Esophagus mucosa (tissue), 1 donor: ENCODE measurements around the gene SLC25A25. TPM values are rescaled to one million over a fixed set of nuclear protein-coding genes. Genes with fewer than 3 reads are reported as not detected.
"Not testable (repeated sequence)": the region's sequence is repeated elsewhere in the genome, so short reads cannot be mapped to it uniquely, and the experiment has no call there.

ENCODE experiments used
- ATAC-seq: fragments of 200-7000 bp; cut with Tn5 transposase; one replicate; pipeline ENCODE4 v1.9.1; 2020
- total RNA-seq: library from RNA; stranded (reverse); gene quantifications from one replicate; pipeline ENCODE4 v1.2.4, GENCODE V29; 2023
- donor health status: DM: yes; HTN: yes; CAD: no.

Gene SLC25A25
- total RNA-seq, 1 donor from 2014 or later: 15.2 TPM

DNA sequence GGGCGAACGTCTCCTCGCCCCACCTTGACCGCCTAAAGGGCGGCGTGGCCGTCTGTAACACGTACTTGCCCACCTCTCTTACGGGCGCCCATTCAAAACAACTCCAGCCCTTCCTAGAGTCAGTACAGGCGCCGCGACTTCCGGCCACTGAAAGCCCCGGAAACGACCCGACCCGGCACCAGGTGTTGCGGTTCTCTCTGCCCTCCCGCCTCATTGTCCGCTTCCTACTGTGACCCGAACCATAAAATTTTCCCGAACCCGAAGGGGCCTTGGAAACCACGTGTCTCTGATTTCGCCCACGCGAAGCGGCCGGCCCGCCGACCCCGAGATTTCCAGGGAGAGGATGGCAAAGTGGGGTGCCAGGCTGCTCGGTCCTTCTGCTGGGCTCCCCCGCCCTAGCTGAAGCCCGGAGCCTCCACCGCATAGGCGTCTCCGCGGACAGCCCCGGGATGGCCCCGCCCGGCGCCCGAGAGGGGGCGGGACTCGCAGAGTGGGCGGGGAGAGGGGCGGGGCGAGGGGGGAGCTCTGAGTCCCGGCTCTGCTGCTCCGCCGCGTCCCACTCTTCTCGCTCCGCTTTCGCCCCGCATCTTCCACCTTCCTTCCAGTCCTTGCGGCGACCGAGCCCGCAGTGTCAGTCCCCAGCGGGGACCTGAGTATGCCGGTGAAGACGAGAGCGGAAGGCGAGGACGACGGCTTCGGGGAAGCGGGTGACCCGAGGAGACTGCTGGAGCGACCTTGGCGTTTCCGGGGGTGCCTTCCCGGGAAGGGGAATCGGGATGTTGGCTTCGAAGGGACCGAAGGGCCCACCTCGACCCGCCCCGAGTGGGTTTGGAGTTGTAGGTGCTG lies 60.2 kb downstream of the SLC25A25 start:
- ATAC-seq: peak; percentile 88

DNA sequence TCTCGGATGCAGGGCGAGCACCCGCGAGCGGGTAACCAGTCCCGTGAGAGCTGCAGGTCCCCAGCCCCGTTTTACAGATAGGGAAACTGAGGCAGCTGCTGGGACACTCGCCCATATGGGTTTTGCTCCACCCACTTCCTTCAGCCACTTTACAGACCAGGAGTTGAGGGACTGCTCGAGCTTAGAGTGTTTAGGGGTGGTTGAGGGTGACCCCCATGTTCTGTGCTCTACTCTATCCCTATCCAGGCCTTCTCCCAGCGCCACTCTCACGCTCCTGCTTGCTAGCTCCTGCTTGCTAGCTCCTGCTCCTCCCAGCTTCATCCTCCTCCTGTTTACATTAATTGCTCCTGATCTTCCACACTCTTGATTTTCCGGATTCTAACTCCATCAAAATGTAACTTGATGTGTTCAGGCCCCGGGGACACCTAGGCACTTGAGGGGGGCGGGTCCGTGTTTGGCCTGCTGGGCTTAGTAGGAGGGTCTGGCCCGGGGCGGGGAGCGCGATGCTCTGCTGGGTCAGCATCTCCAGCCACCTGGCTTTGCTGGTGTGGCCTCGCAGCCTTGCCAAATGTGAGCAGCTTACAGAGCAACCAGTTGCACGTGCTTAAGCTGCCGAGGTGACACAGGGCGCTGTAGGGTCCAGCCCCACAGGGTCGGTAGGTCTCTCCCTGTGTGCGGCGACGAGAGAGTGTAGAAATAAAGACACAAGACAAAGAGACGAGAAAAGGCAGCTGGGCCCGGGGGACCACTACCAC lies 61.0 kb downstream of the SLC25A25 start:
- ATAC-seq: no peak

DNA sequence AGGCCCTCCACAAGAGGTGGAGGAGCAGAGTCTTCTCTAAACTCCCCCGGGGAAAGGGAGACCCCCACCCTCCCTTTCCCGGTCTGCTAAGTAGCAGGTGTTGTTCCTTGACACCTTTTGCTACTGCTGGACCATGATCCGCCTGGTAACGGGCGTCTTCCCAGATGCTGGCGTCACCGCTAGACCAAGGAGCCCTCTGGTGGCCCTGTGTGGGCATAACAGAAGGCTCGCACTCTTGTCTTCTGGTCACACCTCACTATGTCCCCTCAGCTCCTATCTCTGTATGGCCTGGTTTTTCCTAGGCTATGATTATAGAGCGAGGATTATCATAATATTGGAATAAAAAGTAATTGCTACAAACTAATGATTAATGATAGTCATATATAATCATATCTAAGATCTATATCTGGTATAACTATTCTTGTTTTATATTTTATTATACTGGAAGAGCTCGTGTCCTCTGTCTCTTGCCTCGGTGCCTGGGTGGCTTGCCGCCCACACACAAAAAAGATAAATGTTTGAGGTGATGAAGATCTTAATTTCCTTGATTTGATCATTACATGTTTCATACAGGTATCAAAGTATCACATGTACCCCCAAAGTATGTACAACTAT lies 62.1 kb downstream of the SLC25A25 start:
- not testable (repeated sequence) for ATAC-seq

DNA sequence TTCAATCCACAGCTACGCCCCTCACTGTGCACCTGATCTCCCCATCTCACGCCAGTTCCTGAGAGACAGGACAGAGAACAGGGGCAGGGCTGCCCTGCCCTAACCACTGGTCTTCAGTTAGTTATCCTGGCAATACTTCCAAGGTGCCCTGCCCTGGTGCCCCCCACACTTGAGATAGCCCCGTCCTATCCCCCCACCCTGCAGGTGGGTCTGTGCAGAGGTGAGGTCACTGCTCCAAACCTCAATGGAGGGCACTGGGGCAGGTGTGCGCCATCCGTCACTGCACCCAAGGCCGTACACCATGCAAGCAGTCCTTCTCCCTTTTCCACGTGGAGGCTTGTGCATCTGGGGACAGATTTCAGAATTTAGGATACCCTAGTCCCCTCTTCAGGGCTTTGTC lies 62.6 kb downstream of the SLC25A25 start:
- ATAC-seq: not testable (repeated sequence)

DNA sequence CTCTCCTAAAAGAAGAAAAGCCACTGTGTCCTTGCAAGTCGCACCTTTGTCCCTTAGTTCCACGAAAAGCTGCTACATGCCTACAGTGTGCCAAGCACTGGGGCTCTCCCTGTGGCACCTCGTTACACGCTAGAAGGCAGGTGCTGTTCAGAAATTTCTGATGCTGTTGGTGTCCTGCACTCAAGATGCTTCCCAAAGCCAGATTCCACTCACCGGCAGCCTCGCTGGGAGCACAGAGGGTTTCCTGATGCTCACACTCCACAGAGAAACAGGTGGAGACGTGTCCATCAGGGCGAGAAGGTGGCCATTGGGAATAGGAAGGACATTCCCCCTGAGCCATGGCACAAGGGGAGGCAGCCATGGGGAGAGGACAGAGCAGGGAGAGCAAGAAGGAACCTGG lies 63.3 kb downstream of the SLC25A25 start:
- ATAC-seq: not testable (repeated sequence)

DNA sequence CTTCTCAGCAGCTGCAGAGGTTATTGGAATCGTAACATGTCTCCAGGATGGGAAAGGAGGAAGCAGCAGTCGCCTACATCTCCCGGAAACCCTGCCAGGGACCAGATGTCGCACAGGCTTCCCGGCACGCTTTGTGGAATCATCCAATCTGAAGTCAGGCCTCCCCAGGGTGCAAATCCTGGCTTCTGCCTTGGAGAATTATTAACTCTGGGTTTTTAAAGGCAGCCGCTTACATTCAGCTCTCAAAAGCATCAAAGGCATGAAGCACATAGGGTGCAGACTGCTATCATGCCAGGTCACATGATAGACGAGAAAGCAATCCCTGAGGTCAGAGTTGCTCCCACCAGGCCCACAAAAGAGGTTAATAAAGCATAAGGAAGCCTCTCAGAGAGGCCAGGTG lies 64.1 kb downstream of the SLC25A25 start:
- ATAC-seq: not testable (repeated sequence)

DNA sequence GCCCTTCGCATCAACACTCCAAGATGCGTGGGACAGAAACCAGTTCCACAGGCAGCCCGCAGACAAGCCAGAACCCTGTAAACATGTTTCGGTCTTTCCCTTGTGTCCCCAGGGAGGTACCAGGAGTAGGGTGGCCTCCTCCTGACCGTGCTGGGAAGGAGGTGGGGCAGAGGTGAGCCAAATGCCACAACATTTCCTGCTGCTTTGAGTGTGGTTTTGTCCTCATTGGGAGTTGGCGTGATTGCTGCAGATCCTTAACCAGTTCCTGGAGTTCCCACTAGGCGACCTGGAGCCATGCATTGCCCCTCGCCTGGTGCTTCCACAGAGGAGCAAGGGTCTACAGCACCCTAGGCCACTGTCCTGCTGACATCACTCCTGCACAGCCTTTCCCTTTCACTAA lies 67.5 kb downstream of the SLC25A25 start:
- ATAC-seq: peak; percentile 61

DNA sequence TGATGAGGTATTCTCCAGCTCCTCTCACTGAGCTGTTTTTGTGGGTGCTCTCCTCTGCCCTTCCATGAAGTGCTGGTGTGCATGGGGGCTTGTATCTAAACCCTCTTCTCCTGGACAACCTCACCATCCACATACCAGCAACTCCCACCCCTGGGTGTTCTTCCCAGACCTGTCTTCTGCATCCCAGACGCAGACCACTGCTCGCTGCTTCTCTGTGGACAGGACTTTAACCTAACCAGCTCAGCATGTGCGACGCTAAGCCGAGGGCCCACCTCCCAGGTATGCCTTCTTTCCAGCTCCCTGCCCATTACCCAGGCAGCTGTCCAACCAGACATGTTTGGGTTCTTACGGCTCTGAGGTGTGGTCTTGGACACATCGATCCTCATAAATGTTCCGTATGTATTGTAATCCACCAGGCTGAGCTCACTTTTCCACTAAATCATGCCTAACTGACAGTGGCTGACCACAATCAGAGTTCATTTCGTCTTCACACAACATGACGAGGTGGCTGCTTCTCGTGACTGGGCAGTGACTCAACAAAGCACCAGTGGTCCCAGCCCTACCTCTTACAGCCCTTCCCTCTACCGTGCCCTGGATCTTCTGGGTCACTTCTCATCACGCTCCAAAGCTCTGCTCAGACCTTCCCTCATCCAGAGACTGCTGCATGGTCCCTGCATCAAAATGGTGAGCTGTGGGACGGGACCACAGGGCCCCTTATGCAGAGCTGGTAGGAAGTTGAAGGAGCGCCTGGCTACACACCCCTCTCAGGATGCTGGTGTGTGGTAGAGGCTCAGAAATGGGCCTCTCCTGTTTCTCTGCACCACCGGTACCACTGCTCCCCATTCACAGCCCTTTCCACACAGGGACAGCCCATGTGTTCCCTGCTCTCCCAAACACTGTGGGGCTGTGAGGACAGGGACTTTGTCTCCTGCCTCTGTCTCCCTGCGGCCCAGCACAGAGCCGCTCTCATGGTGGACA lies 69.1 kb downstream of the SLC25A25 start:
- peak; percentile 40 for ATAC-seq

DNA sequence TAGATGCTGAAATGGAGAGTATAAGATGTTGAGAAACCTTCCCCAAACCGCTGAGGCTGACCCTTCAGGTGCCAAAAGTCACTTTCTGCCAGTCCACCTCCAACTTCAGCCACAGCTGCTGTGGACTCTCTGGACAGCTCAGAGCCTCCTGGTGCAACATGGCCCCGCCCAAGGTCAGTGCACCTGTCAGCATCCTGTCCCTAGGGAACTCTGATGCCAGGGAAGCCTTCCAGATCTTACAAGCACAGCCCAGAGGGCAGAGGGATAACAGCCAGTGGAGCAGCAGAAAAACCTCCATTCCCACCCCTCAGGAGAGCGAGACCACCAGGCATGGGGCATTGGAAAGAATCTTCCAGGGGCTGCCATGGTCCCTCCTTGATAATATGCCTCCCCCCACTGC lies 70.0 kb downstream of the SLC25A25 start:
- no peak for ATAC-seq

DNA sequence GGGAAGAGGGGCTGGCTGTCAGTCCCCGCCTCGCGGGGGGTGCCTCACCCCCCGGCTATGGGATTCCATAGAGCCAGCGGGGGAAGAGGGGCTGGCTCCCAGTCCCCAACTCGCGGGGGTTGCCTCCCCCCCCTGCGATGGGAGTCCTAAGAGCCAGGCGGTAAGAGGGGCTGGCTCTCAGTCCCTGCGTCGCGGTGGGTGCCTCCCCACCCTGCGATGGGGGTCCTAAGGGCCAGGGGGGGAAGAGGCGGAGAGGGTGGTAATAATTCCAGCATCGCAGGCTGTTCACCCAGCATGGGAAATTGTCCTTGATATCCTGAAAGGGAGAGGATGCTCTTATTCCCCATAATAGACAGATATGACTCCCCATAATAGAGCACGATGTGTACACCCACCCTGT lies 71.6 kb downstream of the SLC25A25 start:
- ATAC-seq: no peak

DNA sequence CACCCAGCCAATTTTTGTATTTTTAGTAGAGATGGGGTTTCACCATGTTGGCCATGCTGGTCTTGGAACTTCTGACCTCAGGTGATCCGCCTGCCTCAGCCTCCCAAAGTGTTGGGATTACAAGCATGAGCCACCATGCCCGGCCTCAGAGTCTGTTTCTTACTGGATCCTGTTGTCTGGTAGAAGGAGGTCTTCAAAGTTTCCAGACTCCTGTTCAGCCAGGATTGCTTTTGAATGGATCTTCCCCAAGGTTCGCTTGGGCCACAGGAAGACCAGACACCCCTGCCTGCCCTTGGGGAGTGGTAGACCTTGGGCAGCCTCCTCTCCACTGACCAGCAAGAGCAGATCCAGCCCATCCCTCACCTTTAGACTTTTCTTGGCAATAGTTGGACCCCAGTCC lies 73.6 kb downstream of the SLC25A25 start:
- ATAC-seq: no peak

DNA sequence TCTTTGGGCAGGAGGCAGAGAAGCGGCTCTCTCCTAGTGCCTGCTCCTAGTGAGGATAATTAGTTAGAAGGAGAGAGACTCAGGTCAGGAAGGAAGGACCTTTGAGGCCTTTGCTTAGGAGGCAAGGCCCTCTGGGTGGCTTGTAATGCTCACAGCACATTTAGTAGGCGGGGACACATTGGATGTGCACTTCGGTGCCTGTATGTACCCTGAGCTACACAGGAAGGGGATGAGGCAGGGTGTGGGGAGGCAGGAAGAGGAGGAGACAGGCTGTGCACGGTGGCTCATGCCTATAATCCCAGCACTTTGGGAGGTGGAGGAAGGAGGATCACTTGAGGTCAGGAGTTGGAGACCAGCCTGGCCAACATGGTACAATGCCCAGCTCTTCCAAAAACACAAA lies 74.0 kb downstream of the SLC25A25 start:
- ATAC-seq: peak; percentile 20

DNA sequence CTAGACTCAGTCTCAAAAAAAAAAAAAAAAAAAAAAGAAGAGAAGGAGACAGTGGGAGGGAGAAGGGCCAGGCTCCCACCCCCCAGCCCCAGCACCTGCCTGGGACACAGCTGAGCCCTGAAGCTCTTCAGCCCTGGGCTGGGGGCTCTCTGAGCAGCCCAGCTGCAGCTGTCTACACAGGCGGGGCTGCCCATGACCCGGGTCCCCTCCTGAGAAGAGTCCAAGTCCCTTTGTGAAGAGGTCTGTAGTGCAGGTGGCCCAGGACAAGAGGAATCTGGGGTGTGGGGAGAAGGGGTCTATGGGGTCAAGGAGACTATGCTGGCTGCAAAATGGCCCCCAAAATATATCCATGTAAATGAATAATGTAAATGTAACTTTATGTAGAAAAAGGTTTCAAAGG lies 74.6 kb downstream of the SLC25A25 start:
- ATAC-seq: no peak

DNA sequence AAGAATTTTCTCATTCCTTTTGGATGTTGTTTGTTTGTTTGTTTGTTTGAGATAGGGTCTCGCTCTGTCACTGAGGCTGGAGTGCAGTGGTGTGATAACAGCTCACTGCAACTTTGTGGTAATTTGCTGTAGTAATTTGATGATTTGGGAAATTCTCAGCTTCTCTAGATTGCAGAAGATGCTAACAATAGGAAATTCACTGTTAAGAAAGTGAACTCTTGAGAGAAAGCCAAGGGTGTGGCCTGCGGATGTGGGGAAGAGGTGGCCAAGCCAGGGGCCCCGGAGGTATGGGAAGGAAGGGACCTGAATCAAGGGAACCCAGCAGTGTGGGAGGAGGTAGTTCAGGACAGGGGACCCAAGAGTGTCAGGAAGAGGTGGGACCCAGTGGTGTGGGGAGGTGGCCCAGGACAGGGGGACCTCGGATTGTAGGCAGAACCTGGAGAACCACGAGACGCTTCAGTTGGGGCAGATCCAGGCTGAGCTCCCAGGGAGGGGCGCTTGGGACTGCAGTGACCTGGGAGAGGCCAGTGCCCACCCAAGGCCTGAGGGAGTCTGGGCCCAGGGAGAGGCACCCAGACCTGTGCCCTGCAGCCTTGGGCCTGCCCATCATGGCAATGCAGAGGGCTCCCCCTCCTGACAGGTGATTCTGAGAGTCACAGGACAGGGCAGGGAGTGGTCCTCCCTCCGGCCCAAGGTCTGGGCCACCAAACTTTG lies 75.7 kb downstream of the SLC25A25 start:
- ATAC-seq: no peak

DNA sequence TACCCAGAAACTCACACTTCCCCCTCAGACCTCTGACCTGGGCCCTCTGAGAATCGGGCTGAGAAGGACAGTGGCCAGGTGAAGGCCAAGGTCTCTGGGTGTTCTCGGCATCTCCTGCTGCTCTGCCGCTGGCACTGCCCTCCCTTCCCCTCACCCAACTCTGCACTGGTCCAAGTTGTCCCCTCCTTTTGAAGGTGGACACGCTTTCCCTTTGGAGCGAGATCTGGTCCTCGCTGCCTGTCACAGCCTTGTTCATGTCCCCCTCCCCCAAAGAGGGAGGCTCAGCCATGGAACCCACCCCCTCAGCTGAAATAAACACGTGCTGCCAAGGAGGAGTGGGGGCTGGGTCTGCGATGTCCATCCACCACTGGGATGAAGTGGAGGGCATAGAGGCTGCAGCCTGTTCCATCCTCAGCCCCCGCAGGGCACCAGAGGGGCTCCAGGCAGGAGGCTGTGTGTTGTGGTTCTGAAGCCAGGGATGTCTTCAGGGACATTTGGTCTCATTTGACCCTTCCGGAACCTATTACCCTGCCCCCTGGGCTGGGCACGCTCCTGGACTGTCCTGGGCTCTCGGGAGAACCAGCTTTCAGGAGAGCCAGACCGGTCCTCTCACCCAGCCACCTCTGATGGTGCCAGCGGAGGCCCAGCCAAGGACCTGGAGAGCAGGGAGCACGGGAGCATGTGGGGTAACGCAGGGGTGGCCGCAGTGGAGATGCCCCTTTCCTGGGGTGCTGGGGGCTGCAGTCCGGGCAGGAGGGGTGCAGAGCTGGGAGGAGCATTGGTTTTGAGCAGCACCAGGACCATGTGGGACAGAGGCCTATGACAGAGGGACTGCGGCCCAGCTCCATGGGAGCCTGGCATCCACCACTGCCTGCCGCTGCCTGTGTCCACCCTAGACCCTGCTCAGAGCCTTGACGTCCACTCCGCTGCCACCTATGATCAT lies 76.5 kb downstream of the SLC25A25 start:
- no peak for ATAC-seq

DNA sequence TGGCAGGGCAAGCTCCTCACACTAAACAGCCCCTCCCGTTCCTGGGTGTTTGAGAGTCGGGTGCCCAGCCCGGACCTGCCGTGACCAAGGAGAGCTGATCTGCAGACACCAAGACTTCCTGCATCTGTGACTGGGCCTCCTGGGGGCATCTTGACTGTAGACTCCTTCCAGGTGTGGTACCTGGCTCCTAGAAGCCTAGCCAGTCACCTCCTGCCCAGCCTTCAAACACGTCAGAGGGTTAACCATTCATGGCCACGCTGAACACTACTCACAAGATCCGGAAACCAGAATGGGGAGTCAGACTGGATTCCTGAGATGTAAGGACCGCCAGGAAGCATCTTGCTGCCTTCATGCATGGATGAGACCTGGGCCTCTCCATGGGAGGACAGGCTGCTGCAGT lies 77.5 kb downstream of the SLC25A25 start:
- ATAC-seq: peak; percentile 79

DNA sequence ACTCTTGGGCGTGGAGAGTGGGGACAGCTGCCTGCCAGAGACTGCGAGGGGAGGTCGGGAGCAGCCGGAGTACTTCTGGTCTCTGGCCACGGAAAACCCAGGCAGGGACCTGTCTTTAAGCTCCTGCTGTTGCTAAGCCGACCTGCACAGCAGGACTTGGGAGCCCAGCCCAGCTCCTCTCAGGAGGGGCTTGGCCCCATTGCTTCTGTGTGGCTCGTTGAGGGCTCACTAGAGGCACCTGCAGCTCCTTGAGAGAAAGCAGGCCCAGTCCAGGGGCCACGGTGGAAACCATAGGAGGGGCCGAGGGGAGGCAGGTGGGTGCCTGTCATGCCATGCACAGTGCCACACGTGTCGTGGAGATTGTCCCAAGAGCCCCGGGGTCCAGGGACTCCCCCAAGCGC lies 77.9 kb downstream of the SLC25A25 start:
- ATAC-seq: no peak

DNA sequence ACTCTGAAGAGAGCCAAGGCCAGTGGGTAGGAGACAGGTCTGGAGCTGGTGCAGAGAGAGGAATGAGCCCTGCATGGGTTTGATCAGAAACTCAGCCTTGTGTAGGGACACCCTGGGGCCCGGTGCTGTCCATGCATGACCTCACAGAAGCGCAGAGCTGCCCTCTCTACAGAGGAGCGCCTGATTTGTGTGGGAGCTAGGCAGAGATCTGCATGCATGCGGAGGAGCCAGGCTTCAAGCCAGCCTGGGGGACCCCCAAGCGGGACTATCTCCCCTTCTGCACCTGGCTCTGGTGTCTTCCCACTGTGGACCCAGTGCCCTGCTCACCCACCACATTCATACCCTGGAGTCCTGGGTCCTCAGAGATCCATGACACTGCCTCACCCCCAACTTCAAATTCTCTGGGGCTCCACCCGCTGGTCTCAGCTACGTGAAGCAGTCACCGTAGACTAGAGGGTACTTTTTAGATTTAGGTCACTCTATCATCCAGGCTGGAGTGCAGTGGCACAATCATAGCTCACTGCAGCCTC lies 78.6 kb downstream of the SLC25A25 start:
- no peak for ATAC-seq

DNA sequence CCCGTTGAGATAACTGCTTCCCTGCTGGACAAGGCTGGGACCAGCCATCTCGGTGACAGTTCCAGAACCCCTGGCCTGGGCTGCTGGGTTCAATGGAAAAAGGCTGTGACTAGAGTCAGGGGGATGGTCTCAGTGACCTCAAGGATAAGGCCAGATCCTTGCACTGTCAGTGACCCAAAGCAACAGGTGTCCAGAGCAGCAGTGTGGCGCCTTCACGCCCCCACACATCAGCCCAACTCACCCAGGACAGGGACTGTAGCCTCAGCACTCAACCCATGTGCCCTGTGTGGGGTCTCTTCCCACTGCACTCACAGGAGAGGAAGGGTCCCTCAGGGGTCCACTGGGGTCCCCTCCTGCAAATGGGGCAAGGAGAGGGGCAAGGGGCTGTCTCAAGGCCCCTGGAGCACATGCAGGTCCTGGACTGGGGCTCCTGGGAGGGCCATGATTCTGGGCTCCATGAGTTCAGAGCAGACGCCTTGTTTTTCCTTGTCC lies 80.5 kb downstream of the SLC25A25 start:
- ATAC-seq: no peak
